T-helper 22 cell (primary cell): Measurements from ENCODE around the gene ARNT2.
"Not testable (repeated sequence)": the region's sequence is repeated elsewhere in the genome, so short reads cannot be mapped to it uniquely, and the experiment has no call there.

Experiments used
- DNase-seq: peaks from one replicate; pipeline ENCODE4 v3.0.0-alpha.2; 2020; ENCODE audit warnings: low read depth

ARNT2 gene

DNA sequence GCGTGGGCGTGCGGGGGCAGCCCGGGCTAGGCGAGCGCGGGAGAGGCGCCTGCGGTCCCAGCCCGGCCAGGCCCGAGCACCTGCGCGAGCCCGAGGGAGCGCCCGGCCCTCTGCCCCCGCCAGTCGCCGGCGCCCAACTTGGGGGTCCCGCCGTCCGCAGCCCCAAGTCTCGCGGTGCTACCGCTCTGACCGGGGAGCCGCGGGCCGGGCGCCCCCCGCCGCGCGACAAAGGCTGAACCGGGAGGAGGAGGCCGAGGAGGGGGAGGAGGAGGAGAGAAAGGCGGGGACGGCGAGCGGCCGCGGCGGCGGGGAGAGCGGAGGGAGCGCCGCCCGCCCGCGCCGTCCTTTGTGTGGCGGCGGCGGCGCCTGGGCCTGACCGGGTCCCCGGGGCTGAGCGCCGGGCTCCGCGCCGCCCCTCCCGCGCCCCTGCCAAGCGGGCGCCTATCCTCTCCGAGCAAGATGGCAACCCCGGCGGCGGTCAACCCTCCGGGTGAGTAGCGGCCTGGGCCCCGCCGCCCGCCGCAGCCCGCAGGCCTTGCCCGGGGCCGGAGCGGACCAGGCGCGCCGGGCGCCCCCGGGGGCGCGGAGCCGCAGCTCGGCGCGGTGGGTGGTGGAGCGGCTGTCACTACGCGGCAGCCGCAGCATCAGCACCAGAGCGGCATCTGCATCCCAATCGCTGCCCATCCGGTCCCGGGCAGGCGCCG, at the start of gene ARNT2:
ARNT2 (plus strand) TSS at position 326 of the 704 bp plus-strand sequence; CDS start at position 460, 134 bp downstream.
- DNase-seq, result no peak

DNA sequence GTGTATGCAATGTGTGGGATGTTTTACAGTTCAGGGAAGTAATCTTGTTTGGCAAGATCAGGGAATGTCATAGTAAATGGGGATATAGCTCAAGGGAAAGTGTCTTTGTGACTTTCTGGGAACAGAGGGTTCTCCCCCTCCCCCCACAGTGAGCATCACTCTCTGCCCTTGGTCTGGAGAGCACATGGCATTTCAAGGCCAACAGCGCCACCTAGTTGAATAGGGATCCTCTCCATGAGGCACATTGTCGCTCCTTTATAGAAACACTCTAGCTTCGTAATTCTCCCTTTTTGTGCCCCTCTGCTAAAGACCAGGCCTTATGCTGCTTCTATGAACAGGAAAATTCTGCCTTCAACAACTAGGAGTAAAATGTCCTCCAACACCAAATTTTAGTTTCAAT, 37.1 kb upstream of the ARNT2 start:
- no peak for DNase-seq

DNA sequence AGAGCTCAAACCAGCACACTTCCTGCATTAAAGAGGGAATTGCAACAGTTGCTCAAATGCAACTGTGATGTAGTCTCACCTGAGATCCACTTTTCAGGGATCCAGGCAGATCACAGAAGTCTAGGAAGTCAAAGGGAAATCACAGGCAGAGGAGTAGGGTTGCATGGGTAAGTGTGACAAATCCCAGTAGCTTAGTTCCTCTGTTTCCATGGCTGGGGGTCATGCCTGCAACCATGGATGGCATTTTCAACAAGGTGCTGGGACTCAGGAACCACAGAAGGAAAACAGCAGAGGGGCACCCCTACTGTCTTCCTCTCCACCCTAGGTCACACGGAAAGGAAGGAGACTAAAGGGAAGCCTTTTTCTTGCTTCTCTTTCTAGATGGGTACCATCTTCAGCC, 36.5 kb upstream of the ARNT2 start:
- no peak for DNase-seq

- DNase-seq, result no peak
Observed at GRCh38 chr15:80371924-80372323, 32.3 kb upstream of the ARNT2 start.

GRCh38 chr15:80374441-80374840, 29.7 kb upstream of the ARNT2 start:
- no peak for DNase-seq

- DNase-seq, result no peak
Observed at GRCh38 chr15:80375968-80376891, 28.0 kb upstream of the ARNT2 start.

DNA sequence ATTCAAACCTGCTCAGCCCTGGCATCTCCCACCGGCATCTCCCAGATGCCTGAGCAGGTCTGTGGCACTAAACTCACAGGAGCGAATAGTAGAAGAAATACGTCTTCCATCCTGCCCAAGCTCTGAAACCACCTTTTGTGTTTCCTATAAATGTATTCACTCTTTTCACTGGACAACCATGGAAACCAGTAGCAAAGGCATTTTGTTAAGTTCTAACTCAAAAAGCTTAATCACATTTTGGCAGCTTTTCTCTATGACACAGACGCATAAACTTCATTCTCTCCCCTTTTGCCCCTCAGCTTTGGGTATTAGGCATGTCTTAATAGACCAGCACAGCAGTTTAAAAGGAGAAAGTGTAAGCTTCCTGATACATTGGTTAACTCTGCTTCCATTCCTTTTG, 24.5 kb upstream of the ARNT2 start:
- no peak for DNase-seq

DNA sequence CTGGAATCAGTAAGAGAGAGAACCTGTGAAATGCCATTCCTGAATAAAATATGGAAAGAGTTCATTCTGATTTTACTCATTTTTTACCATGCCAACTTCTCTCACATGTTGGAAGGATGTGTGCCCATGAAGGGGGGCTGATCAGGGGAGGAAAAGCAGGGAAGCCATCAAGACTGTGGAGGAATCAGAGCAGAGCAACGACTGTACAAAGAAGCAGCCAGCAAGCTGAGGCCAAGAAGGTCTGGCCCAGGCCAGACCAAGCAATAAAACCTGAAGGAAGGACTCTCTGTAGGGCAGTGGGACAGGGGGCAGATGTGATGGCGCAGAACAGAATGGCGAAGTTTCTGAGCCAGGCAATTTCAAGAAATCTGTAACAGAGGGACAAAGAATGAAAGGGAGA, 24.0 kb upstream of the ARNT2 start:
- no peak for DNase-seq

GRCh38 chr15:80382285-80382684, 21.9 kb upstream of the ARNT2 start:
- no peak for DNase-seq

DNA sequence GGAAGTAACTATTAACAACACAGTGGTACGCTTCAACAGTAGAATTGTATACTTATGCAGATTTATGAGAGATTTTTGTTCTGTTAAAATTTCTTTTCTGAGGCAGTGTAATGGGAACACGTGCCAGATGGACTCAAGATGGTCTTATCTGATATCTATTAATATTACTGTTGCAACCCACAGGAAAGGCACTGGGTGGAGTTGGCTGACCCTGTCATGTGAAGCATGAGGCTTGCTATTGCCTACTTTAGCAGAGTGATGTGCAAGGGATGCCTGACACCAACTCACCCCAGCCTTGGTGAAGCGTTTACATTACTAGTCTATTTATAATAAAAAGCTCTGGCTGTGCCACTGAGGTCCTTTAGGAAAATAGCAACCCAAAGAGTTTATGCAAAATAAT, 19.8 kb upstream of the ARNT2 start:
- DNase-seq, result no peak

DNA sequence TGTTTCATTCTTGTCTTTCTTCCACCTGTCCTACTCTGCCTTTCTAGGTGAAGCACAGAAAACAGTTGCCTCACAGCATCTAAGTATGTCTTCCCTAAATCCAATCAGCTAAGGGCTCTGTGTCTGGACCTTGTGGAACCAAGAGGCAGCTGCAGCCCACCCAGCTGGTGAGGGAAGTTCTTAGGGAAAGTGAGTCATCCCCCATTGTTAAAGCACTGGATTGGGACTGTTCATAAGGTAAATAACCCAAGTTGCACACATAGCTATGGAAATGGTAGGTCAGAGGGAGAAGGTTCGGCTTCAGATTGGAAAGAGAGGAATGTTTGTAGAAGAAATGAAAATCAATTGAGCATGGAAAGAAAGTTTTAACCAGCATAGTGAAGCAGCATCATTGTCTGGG, 18.0 kb upstream of the ARNT2 start:
- DNase-seq, result no peak

DNA sequence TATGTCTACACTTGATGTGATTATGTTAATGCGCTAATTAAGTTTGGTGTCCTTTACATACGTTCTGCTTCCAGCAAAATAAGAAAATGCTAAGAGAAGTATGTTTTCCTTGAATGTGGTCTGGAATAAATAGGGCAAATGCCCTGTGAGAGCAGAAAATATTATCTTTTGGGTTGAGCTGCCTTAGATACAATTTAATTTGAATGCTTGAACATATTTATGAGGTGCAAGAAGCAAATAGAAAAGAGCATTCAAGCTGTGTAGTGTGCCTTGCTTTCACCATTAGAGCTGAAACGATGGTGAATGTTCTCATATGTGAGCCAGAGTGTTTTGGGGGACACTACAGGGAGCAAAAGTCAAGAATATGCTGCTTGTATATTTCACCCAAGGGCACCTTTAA, 15.9 kb upstream of the ARNT2 start:
- DNase-seq, result no peak

- DNase-seq, result no peak
Observed at GRCh38 chr15:80389370-80389769, 14.8 kb upstream of the ARNT2 start.

GRCh38 chr15:80390942-80391341, 13.2 kb upstream of the ARNT2 start:
- not testable (repeated sequence) for DNase-seq

DNA sequence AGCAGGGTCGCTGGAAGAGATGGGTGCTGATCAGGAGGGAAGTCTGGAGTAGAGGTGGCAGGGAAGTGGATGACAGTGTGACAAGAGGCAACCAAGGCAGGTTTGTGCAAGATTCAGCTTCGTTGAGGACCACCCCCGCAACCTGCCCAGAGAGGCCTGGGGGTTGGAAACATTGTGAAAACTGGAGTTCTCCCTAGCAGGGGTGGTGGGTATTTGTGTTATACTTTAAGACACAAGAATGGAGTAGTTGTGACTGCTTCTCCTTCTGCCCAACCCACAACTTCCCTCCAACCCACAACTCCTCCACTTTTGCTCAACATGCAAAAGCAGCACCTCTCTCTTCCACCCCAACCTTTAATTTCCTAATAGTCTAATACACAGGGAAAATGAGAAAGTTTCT, 8.6 kb upstream of the ARNT2 start:
- no peak for DNase-seq

DNA sequence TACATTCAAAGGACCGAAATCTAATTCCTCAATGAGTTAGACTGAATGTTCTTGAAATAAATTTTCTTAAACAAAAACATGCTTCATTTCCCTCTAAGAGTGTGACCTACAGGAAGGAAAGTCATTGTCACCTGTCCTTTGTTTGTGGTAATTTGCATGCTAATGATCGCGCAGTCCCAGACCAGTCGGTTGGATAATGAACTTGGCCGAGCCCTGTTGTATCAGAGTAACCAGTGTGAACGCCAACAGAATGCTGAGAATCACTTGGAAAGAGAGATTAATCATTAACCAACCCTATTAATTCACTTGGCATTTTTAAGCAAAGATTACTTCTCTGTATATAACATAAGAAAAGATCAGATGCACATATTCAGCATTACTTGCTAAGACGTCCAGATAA, 8.1 kb upstream of the ARNT2 start:
- no peak for DNase-seq

DNA sequence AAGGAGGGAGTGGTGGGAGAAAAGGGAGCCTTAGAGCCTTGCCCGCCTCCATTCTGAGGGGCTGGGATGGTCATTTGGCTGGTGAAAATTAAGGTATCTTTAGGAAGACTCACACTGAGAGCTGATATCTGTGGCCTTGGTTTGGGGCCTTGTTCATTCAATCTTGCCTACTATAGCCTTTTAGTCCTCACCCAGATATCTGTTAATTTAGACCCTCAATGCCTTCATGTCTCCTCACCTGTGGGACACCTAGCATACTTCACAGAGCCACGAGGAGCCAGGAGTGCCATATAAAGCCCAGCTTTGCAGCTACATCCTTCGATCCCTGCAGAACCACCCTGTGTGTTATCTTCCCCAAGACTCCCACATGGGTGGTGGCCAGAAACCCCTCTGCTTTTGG, 4.7 kb upstream of the ARNT2 start:
- DNase-seq, result no peak

GRCh38 chr15:80401456-80401855, 2.7 kb upstream of the ARNT2 start:
- DNase-seq, result no peak

GRCh38 chr15:80402339-80402738, 1.8 kb upstream of the ARNT2 start:
- DNase-seq, result no peak

DNA sequence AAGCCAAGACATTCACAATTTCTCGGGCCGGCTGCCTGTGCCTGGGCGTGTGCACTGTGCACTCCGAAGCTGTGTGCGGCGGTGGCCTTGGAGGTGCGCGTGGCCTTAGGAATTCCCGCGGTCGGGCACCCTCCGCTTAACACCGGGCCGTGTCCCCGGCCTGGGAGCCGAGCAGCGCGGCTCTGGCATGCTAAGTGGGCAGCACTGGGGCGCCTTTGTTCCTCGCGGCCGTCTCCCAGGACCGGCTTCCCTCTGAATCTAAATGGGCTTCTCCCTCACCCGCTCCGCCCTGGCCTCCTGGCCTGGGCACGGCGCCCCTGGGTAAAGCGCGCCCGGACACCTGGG, 498 bp upstream of the ARNT2 start:
- DNase-seq, result no peak

DNA sequence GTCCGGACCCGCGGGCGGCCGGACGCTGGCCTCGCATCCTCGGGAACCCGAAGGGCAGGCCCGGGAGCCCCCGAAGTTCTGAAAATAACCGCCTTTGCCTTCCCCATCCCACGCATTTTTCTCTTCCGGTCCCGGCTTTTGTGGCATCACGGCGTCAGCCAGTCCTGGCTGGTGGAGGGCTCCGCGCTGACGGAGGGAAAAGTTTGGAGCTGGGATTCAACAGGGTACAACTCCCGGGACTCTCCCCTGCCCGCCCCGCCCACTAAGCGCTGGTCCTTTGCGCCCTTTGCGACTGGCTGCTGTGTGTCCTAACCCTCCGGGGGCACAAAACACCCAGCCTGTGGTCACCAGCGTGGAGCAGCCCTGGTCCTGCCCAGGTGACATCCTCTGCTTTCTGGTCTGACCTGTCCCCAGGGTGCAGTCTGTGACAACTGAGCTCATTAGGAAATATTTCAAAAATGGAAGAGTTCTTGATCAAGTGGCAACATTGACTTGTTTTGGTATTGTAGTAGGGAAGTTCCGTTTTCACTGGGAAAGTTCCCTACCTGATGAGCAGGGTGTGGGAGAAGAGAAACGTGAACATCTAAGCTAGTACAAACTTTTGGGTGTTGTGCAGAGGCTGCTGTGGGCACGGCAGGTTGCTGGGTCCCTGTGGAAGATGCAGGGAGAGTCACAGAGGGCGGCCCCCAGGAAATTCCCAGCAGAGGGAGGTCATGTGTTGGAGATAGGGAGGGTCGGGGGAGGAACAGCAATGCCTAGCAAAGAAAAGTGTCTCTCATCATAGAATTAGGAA, 775 bp downstream of the ARNT2 start:
- DNase-seq, result no peak

GRCh38 chr15:80405554-80405850, 1.3 kb downstream of the ARNT2 start:
- DNase-seq, result no peak

GRCh38 chr15:80405970-80406369, 1.8 kb downstream of the ARNT2 start:
- no peak for DNase-seq
